Left kidney (tissue), 2 donors: ENCODE data around the gene SLC1A5. TPM values are rescaled to one million over a fixed set of nuclear protein-coding genes. Genes with fewer than 3 reads are reported as not detected.
"Not testable (repeated sequence)": the region's sequence is repeated elsewhere in the genome, so short reads cannot be mapped to it uniquely, and the experiment has no call there.

Experiments used
- DNase-seq: peaks from one replicate; pipeline ENCODE4 v3.0.0-alpha.2; 2013
- polyA plus RNA-seq: library from polyadenylated mRNA; unstranded; fragments of 120-200 nt; gene quantifications from one replicate; pipeline ENCODE4 v1.2.1, GENCODE V29; 2013; ENCODE audit not compliant: insufficient read length

Gene SLC1A5
- polyA plus RNA-seq, 1 donor = 34.3 TPM

DNA sequence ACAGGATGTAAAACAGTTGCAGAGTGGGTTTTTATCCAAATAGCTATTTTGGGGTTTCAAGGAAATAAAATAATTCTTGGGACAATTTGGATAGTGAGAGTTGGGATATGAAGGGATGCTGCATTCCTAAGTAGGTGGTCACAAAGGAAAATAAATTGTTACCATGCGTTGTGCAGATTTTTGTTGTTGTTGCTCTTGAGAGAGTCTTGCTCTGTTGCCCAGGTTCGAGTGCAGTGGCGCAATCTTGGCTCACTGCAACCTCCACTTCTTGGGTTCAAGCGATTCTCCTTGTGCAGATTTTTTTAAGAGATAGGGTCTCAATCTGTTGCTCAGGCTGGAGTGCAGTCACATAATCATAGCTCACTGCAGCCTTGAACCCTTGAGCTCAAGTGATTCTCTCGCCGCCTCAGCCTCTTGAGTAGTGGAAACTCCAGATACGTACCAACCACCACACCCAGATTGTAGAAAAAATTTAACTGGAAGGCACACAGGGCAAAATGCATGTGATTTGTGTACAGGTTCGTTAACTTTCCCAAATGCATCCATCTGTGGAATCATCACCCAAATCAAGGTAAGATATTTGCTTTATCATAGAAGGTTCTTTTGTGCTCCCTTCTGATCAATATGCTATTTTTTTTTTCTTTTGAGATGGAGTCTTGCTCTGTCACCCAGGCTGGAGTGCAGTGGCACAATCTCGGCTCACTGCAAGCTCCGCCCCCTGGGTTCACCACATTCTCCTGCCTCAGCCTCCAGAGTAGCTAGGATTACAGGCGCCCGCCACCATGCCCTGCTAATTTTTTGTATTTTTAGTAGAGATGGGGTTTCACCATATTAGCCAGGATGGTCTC, 16.0 kb downstream of the SLC1A5 start:
- DNase-seq = no peak

- not testable (repeated sequence) for DNase-seq
Observed at GRCh38 chr19:46768746-46769145, 19.6 kb downstream of the SLC1A5 start.

GRCh38 chr19:46766569-46767317, 21.7 kb downstream of the SLC1A5 start:
- no peak for DNase-seq

DNA sequence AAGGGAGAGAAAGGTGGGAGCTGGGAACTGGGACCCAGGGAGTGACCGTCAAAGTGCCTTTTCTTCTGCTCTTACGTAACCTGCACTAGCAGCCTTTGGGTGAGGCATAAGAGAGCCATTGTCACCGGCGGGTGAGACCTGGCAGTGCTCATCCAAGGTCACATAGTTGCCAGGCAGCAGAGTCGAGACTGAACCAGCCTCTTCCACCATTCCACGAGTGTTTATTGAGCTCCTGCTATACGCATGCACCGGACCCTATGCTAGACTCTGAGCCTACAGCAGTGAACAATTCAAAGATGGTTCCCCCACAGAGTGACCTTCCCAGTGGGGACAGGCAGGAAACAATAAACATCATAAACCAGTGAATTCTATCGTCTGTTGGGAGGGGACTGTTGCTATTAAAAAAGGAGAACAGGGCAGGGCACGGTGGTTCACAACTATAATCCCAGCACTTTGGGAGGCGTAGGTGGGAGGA, 23.5 kb downstream of the SLC1A5 start:
- no peak for DNase-seq

- DNase-seq = no peak
Observed at GRCh38 chr19:46762245-46762890, 26.0 kb downstream of the SLC1A5 start.

DNA sequence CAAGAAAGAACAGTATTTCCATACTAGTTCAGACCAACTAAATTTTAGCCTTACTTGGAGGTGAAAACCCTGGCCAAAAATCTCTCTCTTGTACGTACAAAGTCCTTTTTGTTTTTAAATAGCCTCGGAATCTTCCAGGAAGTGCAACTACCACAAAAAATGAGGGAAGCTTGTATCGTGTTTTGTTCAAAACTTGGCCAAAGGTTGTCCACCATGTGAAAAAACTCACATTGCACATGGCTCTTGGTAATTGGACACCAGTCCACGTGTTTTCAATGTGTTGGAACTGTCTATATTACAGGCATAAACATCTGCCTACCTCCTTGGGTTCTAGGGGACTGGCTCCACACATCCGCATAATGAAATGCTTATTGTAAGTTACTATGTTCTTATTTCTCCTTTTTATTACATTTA, 27.0 kb downstream of the SLC1A5 start:
- no peak for DNase-seq

DNA sequence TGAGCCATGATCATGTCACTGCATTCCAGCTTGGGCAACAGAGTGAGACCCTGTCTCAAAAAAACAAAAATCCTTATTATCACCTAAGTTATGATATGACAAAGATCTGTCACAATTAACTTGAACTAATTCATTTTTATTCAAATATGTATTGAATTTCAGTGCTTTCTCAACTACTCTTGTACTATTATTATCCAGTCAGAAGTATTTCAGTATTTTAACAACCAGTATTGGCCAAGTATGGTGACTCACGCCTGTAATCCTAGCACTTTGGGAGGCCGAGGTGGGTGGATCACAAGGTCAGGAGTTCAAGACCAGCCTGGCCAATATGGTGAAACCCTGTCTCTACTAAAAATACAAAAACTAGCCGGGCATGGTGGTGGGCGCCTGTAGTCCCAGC, 27.5 kb downstream of the SLC1A5 start:
- not testable (repeated sequence) for DNase-seq

GRCh38 chr19:46760363-46760762, 28.0 kb downstream of the SLC1A5 start:
- DNase-seq = no peak

DNA sequence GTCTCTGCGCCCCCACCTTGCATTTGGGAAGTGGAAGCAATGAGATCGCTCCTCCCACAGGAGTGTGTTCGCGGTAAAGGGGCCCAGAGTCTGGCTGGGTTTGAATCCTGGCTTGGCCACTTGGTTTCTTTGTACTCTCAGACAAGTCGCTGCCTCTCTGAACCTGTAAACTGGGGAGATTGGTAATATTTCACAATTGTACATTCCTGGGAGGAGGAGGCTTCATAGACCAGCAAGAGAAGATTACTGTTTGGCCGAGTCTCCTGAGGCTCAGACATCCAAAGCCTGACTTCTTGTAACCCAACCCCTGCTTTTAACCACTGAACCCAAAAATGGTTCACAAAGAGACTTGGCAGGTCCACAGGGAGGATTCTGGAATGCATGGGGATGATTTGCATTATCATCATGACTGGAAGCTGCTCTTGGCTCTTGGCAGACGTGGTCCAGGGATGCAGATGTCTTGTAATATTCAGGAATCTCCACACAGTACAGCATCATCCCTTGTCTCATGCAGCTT, 28.5 kb downstream of the SLC1A5 start:
- DNase-seq = no peak

DNA sequence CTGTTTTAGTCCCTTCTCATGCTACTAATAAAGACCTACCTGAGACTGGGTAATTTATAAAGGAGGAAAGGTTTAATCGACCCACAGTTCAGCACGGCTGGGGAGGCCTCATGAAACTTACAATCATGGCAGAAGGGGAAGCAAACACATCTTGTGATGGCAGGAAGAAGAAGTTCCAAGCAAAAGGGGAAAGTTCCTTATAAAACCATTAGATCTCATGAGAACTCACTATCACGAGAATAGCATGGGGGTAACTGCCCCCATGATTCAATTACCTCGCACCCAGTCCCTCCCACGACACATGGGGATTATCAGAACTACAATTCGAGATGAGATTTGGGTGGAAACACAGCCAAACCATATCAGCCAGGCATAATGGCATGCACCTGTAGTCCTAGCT, 29.2 kb downstream of the SLC1A5 start:
- no peak for DNase-seq

- DNase-seq = no peak
Observed at GRCh38 chr19:46756544-46756888, 31.9 kb downstream of the SLC1A5 start.

DNA sequence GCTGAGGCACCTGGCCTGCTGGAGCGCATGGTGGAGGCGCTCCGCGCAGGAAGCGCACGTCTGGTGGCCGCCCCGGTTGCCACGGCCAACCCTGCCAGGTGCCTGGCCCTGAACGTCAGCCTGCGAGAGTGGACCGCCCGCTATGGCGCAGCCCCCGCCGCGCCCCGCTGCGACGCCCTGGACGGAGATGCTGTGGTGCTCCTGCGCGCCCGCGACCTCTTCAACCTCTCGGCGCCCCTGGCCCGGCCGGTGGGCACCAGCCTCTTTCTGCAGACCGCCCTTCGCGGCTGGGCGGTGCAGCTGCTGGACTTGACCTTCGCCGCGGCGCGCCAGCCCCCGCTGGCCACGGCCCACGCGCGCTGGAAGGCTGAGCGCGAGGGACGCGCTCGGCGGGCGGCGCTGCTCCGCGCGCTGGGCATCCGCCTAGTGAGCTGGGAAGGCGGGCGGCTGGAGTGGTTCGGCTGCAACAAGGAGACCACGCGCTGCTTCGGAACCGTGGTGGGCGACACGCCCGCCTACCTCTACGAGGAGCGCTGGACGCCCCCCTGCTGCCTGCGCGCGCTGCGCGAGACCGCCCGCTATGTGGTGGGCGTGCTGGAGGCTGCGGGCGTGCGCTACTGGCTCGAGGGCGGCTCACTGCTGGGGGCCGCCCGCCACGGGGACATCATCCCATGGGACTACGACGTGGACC, 32.4 kb downstream of the SLC1A5 start:
- DNase-seq = no peak

- no peak for DNase-seq
Observed at GRCh38 chr19:46755077-46755852, 33.1 kb downstream of the SLC1A5 start.

DNA sequence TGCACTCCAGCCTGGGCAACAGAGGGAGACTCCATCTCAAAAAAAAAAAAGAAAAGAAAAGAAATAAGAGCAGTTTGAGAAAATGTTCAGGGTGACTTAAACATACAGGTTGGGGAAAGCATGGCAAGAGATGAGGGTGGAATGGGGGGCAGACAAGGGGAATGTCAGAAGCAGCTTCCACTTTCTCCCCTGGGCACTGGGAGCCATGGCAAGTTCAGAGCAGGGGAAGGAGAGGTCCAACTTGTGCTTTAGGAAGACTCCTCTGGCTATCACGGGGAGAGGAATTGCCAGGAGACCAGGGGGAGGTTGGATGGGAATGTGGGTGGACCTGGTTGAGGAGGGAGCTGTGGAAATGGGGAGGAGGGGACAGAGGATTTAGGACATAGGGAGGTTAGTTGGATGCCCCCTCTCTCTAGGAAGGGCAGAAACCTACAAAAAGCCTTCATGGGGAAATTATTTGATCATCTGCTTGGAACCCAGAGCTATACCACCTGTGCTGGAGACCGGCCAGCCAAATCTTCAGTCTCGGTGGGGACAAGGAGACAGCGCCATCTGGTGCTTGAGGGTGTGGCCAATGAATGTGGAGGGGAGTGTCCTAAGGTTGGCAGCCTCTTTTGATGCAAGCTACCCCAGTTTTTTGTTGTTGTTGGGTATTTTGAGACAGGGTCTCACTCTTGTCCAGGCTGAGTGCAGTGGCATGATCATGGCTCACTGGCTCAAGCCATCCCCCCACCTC, 34.8 kb downstream of the SLC1A5 start:
- no peak for DNase-seq

DNA sequence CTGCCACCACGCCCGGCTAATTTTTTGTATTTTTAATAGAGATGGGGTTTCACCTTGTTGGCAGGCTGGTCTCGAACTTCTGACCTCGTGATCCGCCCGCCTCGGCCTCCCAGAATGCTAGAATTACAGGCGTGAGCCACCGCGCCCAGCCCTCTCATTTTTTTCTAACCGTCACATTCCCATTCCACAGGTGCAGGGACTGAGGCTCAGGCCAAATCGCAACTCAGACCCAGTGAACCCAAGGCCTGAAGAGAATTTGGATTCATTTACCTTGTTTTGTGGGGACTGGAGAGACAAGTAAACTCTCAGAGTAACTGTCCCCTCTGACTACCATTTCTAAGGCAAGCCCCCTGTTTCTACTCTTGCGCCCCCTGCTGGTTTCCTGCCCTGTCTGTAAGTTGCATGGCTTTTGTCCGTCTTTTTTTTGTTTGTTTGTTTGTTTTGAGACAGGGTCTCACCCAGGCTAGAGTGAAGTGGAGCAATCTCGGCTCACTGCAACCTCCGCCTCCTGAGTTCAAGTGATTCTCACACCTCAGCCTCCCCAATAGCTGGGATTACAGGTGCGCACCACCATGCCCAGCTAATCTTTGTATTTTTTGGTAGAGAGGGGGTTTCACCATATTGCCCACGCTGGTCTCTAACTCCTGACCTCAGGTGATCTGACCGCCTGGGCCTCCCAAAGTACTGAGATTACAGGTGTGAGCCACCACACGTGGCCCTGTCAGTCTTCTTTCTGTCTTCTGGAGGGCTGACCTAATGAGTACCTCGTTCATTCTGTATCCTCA, 39.9 kb downstream of the SLC1A5 start:
- peak; percentile 36 for DNase-seq

DNA sequence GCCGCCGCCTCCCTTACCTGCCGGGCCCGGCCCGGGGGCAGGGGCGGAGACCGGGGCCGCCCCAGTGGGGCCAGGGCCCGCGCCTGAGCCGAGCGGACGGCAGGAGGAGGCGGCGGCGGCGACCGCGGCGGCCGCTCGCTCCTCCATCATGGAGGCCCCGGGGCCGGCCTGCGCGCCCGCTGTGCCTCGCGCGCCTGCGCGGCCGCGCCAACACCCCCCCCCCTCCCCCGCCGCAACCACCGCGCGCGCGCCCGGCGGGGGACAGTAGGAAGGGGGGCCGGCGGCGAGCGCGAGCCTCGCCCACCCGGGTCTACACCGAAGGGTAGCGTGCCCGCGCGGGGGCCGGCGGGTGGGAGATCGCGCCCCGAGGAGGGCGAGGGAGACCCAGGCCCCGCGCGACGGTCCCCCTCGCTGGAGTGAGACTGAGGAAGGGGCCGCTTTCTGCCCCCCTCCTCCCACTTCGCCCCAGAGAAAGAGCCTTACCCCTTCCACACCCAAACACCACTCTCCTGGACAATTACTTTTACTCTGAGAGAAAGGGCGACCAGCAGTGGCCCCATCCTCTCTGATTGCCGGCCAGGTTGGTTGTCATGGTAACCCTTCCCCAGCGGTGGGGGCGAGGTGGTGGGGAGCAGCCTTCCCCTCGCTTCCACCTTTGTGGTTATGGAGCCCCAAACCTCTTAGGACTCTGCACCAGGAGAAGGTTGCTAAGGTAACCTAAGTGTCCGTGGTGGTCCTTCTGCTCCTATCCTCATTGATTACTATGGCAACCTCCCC, 41.9 kb downstream of the SLC1A5 start, which contains the start of gene STRN4:
TSS of gene STRN4 (minus strand) at position 170 of the 777 bp plus-strand sequence. CDS start at position 150, 20 bp downstream.
- peak; percentile 57 for DNase-seq

DNA sequence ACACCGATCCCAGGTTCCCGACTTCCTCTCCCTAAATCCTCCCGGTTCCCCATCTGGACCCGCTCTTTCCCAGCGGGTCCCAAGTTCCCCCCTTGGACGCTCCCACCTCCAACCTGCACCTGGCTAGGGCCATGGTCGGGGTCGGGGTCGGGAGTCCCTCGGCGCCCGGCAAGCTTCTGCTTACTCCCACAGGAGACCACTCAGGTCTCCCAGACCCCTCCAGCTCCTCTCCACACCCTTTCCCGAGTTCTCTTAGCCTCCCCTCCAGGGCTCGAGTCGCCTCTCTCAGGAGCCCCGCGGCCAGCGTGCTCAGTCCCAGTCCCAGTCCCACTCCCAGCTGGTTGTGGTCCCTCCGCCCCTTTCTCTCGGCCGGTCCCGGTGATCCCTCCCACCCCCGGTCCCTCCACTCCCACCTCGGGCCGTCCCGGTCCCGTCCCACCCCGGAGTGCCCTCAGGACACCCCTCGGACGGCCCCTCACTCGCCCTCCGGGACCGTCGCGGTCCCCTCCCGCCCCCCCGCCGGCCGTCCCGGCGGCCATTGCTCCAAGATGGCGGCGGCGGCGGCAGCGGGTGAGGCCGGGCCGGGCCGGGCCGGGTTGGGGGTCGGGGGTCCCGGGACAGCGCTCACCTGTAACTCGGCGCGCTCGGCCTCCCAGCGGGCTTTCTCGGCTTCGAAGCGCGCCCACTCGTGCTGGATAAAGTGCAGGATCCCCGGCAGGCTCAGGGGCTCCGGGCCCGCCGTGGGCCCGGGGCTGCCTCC, 42.7 kb downstream of the SLC1A5 start, which contains the start of gene FKRP:
TSS of gene FKRP (plus strand) at position 537 of the 760 bp plus-strand sequence. CDS start 9,394 bp downstream, outside the sequence.
- no peak for DNase-seq

DNA sequence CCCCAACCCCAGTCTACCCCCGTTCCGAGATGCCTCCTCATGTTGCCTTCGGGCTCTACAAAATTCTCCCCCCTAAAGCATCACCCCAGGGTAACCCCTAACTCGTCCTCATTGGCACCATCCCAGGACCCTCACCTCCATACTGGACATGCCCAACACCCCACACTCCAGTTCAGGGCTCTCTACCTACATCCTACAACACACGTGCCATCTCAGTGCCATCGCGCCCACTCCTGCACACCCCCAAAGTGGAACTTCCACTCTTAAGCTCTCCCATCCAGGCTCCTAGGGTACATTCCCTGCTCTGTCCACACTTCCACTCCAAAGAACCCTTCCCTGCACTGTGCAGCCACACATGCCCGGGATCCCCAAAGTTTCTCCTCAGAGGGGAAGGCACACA, 43.4 kb downstream of the SLC1A5 start:
- DNase-seq = no peak
